Chondrocyte (in vitro differentiated cells): ENCODE results near the gene TEKT3. TPM values are rescaled to one million over a fixed set of nuclear protein-coding genes. Genes with fewer than 3 reads are reported as not detected.

Experiments
- DNase-seq: peaks from one replicate; pipeline ENCODE4 v3.0.0; 2021; ENCODE audit warnings: mixed read lengths, low spot score
- H3K27ac Mint-ChIP-seq: one replicate; pipeline ENCODE4 v1.8.0; 2021; ENCODE audit warnings: mild to moderate bottlenecking, moderate library complexity, mixed read lengths; ENCODE audit not compliant: unreplicated experiment
- H3K27me3 Mint-ChIP-seq: 2 replicates; pipeline ENCODE4 v1.8.0; 2021; ENCODE audit warnings: low read depth, mixed read lengths
- H3K36me3 Mint-ChIP-seq: 2 replicates; pipeline ENCODE4 v1.8.0; 2021; ENCODE audit warnings: low read depth, mixed read lengths
- H3K4me1 Mint-ChIP-seq: 2 replicates; pipeline ENCODE4 v1.8.0; 2021; ENCODE audit warnings: low read depth, mild to moderate bottlenecking, mixed read lengths
- H3K4me3 Mint-ChIP-seq: one replicate; pipeline ENCODE4 v1.8.0; 2021; ENCODE audit warnings: mild to moderate bottlenecking, moderate library complexity, mixed read lengths; ENCODE audit not compliant: unreplicated experiment
- H3K9me3 Mint-ChIP-seq: 2 replicates; pipeline ENCODE4 v1.8.0; 2021; ENCODE audit warnings: low read depth, mixed read lengths
- CTCF ChIP-seq: fragments of 200-600 bp; sonication (generic); IDR thresholded peaks from 2 replicates; pipeline ENCODE4 v1.5.0; 2021; ENCODE audit warnings: antibody characterized with exemption, mild to moderate bottlenecking, moderate library complexity
- total RNA-seq: library from RNA; stranded (reverse); gene quantifications from 3 replicates; pipeline ENCODE4 v1.2.1, GENCODE V29; 2021

Gene TEKT3
- total RNA-seq, 1 donor from 2014 or later, result 0.82 TPM

- Mint-ChIP-seq H3K27ac (no peak overlapping the region), H3K36me3 (peaks cover 2% of the 10 kb centered on the region), H3K9me3 (peaks cover 17% of the 10 kb centered on the region), H3K4me3 (no peak overlapping the region), H3K27me3 (no peaks in the 10 kb centered on the region), H3K4me1 (no peaks in the 10 kb centered on the region)
- no peak for DNase-seq
- TF ChIP-seq CTCF, result no peak
These were observed 6.0 kb downstream of the TEKT3 start for GRCh38 chr17:15335446-15335845.

- Mint-ChIP-seq H3K36me3 (peaks cover 2% of the 10 kb centered on the region), H3K27ac (no peak overlapping the region), H3K9me3 (peaks cover 17% of the 10 kb centered on the region), H3K4me3 (no peak overlapping the region), H3K27me3 (no peaks in the 10 kb centered on the region), H3K4me1 (no peaks in the 10 kb centered on the region)
- no peak for DNase-seq
- TF ChIP-seq CTCF, result no peak
These were observed 7.1 kb downstream of the TEKT3 start for GRCh38 chr17:15334266-15334665.

- H3K27ac Mint-ChIP-seq, result no peak overlapping the region
- H3K27me3 Mint-ChIP-seq, result no peaks in the 10 kb centered on the region
- H3K4me3 Mint-ChIP-seq, result no peak overlapping the region
- no peak for DNase-seq
- H3K4me1 Mint-ChIP-seq, result no peaks in the 10 kb centered on the region
- peaks cover 2% of the 10 kb centered on the region for H3K36me3 Mint-ChIP-seq
- peaks cover 17% of the 10 kb centered on the region for H3K9me3 Mint-ChIP-seq
- no peak for TF ChIP-seq CTCF
These were observed 9.1 kb downstream of the TEKT3 start for GRCh38 chr17:15332338-15332737.

DNA sequence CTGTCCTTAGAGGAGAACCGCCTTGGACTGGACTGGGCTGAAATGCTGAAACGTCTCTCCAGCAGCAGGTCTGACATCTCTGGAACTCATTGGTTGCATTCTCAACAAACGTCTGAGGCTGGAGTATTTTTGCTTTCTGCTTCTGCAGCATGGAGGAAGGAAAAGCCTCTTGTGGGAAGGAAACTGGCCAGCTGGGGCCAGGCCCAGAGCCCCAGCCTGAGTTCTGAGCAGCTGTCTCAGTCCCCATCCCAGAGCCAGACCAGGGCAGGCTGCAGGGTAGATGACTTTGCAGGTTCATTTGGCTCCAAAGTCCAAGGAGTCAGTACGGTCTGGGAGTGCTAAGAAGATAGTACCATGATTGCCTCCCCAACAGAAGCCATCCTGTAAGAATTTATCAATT is 18.3 kb downstream of the TEKT3 start:
- Mint-ChIP-seq H3K9me3 (no peaks in the 10 kb centered on the region), H3K27ac (no peak overlapping the region), H3K27me3 (no peaks in the 10 kb centered on the region), H3K36me3 (no peaks in the 10 kb centered on the region), H3K4me3 (no peak overlapping the region), H3K4me1 (peaks cover 7% of the 10 kb centered on the region)
- no peak for TF ChIP-seq CTCF
- DNase-seq, result no peak

DNA sequence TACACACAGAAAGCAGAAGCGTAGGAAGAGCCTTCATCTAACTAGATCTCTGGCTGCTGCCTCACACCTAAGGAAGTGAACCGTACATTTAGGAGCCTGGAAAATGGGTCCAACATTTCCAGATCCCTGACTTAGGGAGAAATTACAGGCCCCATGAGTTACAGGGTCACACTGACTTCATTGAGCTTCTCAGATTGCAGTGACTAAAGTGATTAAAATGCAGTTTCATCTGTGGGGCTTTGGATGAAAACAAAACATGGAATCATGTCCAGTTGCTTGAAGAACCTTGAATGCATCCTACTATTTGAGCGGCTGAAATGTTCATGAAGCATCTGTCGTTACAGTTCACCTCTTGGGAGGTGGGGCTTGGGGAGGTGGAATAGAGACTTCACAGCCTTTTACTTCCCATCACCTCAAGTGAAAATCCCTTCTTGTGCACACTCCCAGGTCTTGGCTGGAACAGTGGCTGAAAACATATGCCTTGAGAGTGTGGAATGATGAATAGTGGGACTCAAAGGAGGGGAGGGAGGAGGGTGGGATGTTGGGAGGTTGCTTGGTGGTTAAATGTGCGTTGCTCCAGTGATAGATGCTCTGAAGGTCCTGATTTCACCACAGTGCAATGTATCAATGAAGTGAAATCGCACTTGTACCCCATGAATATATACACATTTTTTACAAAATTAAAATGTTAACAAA is 19.7 kb downstream of the TEKT3 start:
- Mint-ChIP-seq H3K36me3 (no peaks in the 10 kb centered on the region), H3K4me3 (no peak overlapping the region), H3K27ac (no peak overlapping the region), H3K27me3 (no peaks in the 10 kb centered on the region), H3K9me3 (no peaks in the 10 kb centered on the region), H3K4me1 (peaks cover 7% of the 10 kb centered on the region)
- TF ChIP-seq CTCF, result no peak
- DNase-seq, result no peak
